EH (cell line): ENCODE results near the gene PTTG1IP.
"Not testable (repeated sequence)": the region's sequence is repeated elsewhere in the genome, so short reads cannot be mapped to it uniquely, and the experiment has no call there.

Experiments used
- DNase-seq: peaks from one replicate; pipeline ENCODE4 v3.0.0-alpha.2; 2015; ENCODE audit warnings: low read depth

PTTG1IP gene

GRCh38 chr21:44880405-44881197 is 7.1 kb upstream of the PTTG1IP start:
- DNase-seq = peak; percentile 62

- DNase-seq = not testable (repeated sequence)
These were observed 5.7 kb upstream of the PTTG1IP start for GRCh38 chr21:44879238-44879637.

GRCh38 chr21:44878053-44878982 is 4.8 kb upstream of the PTTG1IP start:
- no peak for DNase-seq

GRCh38 chr21:44876849-44877575 is 3.5 kb upstream of the PTTG1IP start:
- DNase-seq = no peak

- DNase-seq = peak; percentile 58
These were observed 1.8 kb upstream of the PTTG1IP start for GRCh38 chr21:44875316-44875700.

- no peak for DNase-seq
These were observed 1.2 kb upstream of the PTTG1IP start for GRCh38 chr21:44874497-44875315.

- no peak for DNase-seq
These were observed 678 bp upstream of the PTTG1IP start for GRCh38 chr21:44874240-44874496.

- peak; percentile 55 for DNase-seq
These were observed 688 bp downstream of the PTTG1IP start for GRCh38 chr21:44872649-44873355.

- DNase-seq = no peak
These were observed 1.2 kb downstream of the PTTG1IP start for GRCh38 chr21:44872323-44872648.

- peak; percentile 80 for DNase-seq
These were observed 1.8 kb downstream of the PTTG1IP start for GRCh38 chr21:44871576-44872269.

GRCh38 chr21:44870748-44871495 is 2.6 kb downstream of the PTTG1IP start:
- peak; percentile 17 for DNase-seq

GRCh38 chr21:44869781-44870747 is 3.4 kb downstream of the PTTG1IP start:
- peak; percentile 97 for DNase-seq

- no peak for DNase-seq
These were observed 4.8 kb downstream of the PTTG1IP start for GRCh38 chr21:44868707-44869106.

GRCh38 chr21:44867999-44868700 is 5.3 kb downstream of the PTTG1IP start:
- DNase-seq = no peak

- no peak for DNase-seq
These were observed 6.0 kb downstream of the PTTG1IP start for GRCh38 chr21:44867464-44867863.

GRCh38 chr21:44866780-44867179 is 6.7 kb downstream of the PTTG1IP start:
- peak; percentile 47 for DNase-seq

- no peak for DNase-seq
These were observed 7.8 kb downstream of the PTTG1IP start for GRCh38 chr21:44865561-44866280.
